NCI-H2227 treated with DMSO at 0.1 percent for 48 hours (cell line): ENCODE results near the gene CAVIN1.
"Not testable (repeated sequence)": the region's sequence is repeated elsewhere in the genome, so short reads cannot be mapped to it uniquely, and the experiment has no call there.

Experiments used
- DNase-seq: peaks from one replicate; lab custom pipeline; 2025; lab: John Stamatoyannopoulos, UW

Gene CAVIN1

GRCh38 chr17:42429726-42430447 is 6.8 kb upstream of the CAVIN1 start:
- no peak for DNase-seq

GRCh38 chr17:42428141-42428944 is 5.3 kb upstream of the CAVIN1 start:
- DNase-seq = peak; percentile 58

GRCh38 chr17:42424991-42425610 is 2.0 kb upstream of the CAVIN1 start:
- DNase-seq = no peak

GRCh38 chr17:42423766-42424165 is 710 bp upstream of the CAVIN1 start:
- DNase-seq = no peak

- DNase-seq = no peak
These were observed 571 bp downstream of the CAVIN1 start for GRCh38 chr17:42422412-42422957.

- DNase-seq = no peak
These were observed 1.3 kb downstream of the CAVIN1 start for GRCh38 chr17:42421507-42422338.

- DNase-seq = no peak
These were observed 1.9 kb downstream of the CAVIN1 start for GRCh38 chr17:42421136-42421506.

GRCh38 chr17:42417981-42418380 is 5.1 kb downstream of the CAVIN1 start:
- DNase-seq = not testable (repeated sequence)

- DNase-seq = no peak
These were observed 8.2 kb downstream of the CAVIN1 start for GRCh38 chr17:42414704-42415409.

- DNase-seq = no peak
These were observed 9.5 kb downstream of the CAVIN1 start for GRCh38 chr17:42413464-42414040.

- DNase-seq = no peak
These were observed 11.0 kb downstream of the CAVIN1 start for GRCh38 chr17:42411905-42412679.

GRCh38 chr17:42411361-42411760 is 11.7 kb downstream of the CAVIN1 start:
- DNase-seq = no peak

GRCh38 chr17:42410319-42410685 is 12.8 kb downstream of the CAVIN1 start:
- DNase-seq = no peak

GRCh38 chr17:42409523-42410318 is 13.3 kb downstream of the CAVIN1 start:
- DNase-seq = no peak

GRCh38 chr17:42408061-42408460 is 15.0 kb downstream of the CAVIN1 start:
- DNase-seq = no peak

- peak; percentile 46 for DNase-seq
These were observed 15.7 kb downstream of the CAVIN1 start for GRCh38 chr17:42407289-42407836.

GRCh38 chr17:42406615-42407288 is 16.3 kb downstream of the CAVIN1 start:
- no peak for DNase-seq

- peak; percentile 11 for DNase-seq
These were observed 17.0 kb downstream of the CAVIN1 start for GRCh38 chr17:42405963-42406495.
